HG03520 (cell line): ENCODE measurements around the gene YIPF3.

ENCODE experiments used
- ATAC-seq: cut with Tn5 transposase; IDR thresholded peaks from one replicate; pipeline ENCODE4 v1.9.1; 2021; ENCODE audit warnings: mild to moderate bottlenecking, moderate library complexity; ENCODE audit not compliant: unreplicated experiment

Gene YIPF3

GRCh38 chr6:43493833-43494232 is 22.9 kb downstream of the YIPF3 start:
- ATAC-seq: no peak

GRCh38 chr6:43493230-43493629 is 23.5 kb downstream of the YIPF3 start:
- ATAC-seq: no peak

- no peak for ATAC-seq
These were observed 24.1 kb downstream of the YIPF3 start for GRCh38 chr6:43492673-43493072.

- no peak for ATAC-seq
These were observed 24.7 kb downstream of the YIPF3 start for GRCh38 chr6:43491750-43492661.

GRCh38 chr6:43490523-43490939 is 26.2 kb downstream of the YIPF3 start:
- no peak for ATAC-seq

- no peak for ATAC-seq
These were observed 27.3 kb downstream of the YIPF3 start for GRCh38 chr6:43489277-43490072.

- ATAC-seq: no peak
These were observed 28.0 kb downstream of the YIPF3 start for GRCh38 chr6:43488667-43489276.

- no peak for ATAC-seq
These were observed 35.0 kb downstream of the YIPF3 start for GRCh38 chr6:43481591-43482236.

- no peak for ATAC-seq
These were observed 35.7 kb downstream of the YIPF3 start for GRCh38 chr6:43481075-43481474.

- peak; percentile 13 for ATAC-seq
These were observed 38.7 kb downstream of the YIPF3 start for GRCh38 chr6:43478008-43478372.

GRCh38 chr6:43477235-43478007 is 39.3 kb downstream of the YIPF3 start, which contains the start of gene TJAP1:
Gene TJAP1 (plus strand): TSS chr6:43477570. CDS start chr6:43499002, 21,432 bp downstream.
- ATAC-seq: peak; percentile 85

- ATAC-seq: no peak
These were observed 40.0 kb downstream of the YIPF3 start for GRCh38 chr6:43476746-43477145.

- ATAC-seq: no peak
These were observed 41.2 kb downstream of the YIPF3 start for GRCh38 chr6:43475516-43475915.

- no peak for ATAC-seq
These were observed 44.2 kb downstream of the YIPF3 start for GRCh38 chr6:43472515-43472914.

- ATAC-seq: no peak
These were observed 45.3 kb downstream of the YIPF3 start for GRCh38 chr6:43471399-43471798.

GRCh38 chr6:43469947-43470346 is 46.8 kb downstream of the YIPF3 start:
- ATAC-seq: no peak

GRCh38 chr6:43468748-43469681 is 47.7 kb downstream of the YIPF3 start:
- no peak for ATAC-seq

- no peak for ATAC-seq
These were observed 48.5 kb downstream of the YIPF3 start for GRCh38 chr6:43468240-43468639.

- ATAC-seq: no peak
These were observed 49.0 kb downstream of the YIPF3 start for GRCh38 chr6:43467752-43468151.
